DOHH2 (cell line): Measurements from ENCODE around the gene SDHD.

Experiments used
- CTCF ChIP-seq: fragments of 200-600 bp; sonication (generic); IDR thresholded peaks from one replicate; pipeline ENCODE4 v1.5.1; 2014; ENCODE audit warnings: antibody characterized with exemption, mild to moderate bottlenecking, low read depth, low read length; ENCODE audit not compliant: poor library complexity, severe bottlenecking
- EZH2phosphoT487 ChIP-seq: fragments of 200-600 bp; sonication (generic); IDR thresholded peaks from 2 replicates; pipeline ENCODE4 v1.6.1; 2017; ENCODE audit warnings: borderline replicate concordance, mild to moderate bottlenecking, antibody characterized with exemption, low read length, moderate library complexity, mixed read lengths

GRCh38 chr11:112113539-112114457 is 27.1 kb downstream of the SDHD start:
- TF ChIP-seq CTCF, result peak; percentile 60
- TF ChIP-seq EZH2phosphoT487, result no peak
